Measurements from ENCODE around the gene SIVA1. TPM values are rescaled to one million over a fixed set of nuclear protein-coding genes. Genes with fewer than 3 reads are reported as not detected.

SIVA1 gene
- total RNA-seq, 1 donor from 2014 or later, result 51.7 TPM

- Histone ChIP-seq H3K36me3 (ENCODE audit: control insufficient read depth in 3 of 3, insufficient read depth in 3 of 3, low read length in 3 of 3) (peaks cover 15 to 22% (median 17%) of the 10 kb centered on the region in 3 donors), H3K27me3 (ENCODE audit: control insufficient read depth in 3 of 3, insufficient read depth in 3 of 3, low read length in 3 of 3) (no peaks in the 10 kb centered on the region), H3K4me3 (ENCODE audit: low read length in 3 of 3) (no peak overlapping the region), H3K27ac (ENCODE audit: low read depth, low read length) (peak overlapping the region; percentile 60), H3K4me1 (ENCODE audit: control insufficient read depth in 3 of 3, insufficient read depth in 3 of 3, low read length in 3 of 3) (peaks cover 38 to 58% (median 53%) of the 10 kb centered on the region in 3 donors), H3K9ac (ENCODE audit: low read depth in 1 of 3, low read length in 3 of 3) (peak overlapping the region in 2 of 3 donors; percentile 12 to 78), H3K9me3 (ENCODE audit: control insufficient read depth in 3 of 3, low read length in 3 of 3) (no peaks in the 10 kb centered on the region)
Observed at GRCh38 chr14:104719343-104719742, 33.6 kb upstream of the SIVA1 start.

- H3K4me3 ChIP-seq (ENCODE audit: low read length in 3 of 3), result peak overlapping the region in 2 of 3 donors; percentile 50 to 60
- H3K36me3 ChIP-seq (ENCODE audit: control insufficient read depth in 3 of 3, insufficient read depth in 3 of 3, low read length in 3 of 3), result peaks cover 5 to 12% (median 6%) of the 10 kb centered on the region in 3 donors
- H3K9me3 ChIP-seq (ENCODE audit: control insufficient read depth in 3 of 3, low read length in 3 of 3), result no peaks in the 10 kb centered on the region
- H3K9ac ChIP-seq (ENCODE audit: low read depth in 1 of 3, low read length in 3 of 3), result peak overlapping the region; percentile 63 to 98 (median 79)
- no peaks in the 10 kb centered on the region for H3K27me3 ChIP-seq (ENCODE audit: control insufficient read depth in 3 of 3, insufficient read depth in 3 of 3, low read length in 3 of 3)
- H3K4me1 ChIP-seq (ENCODE audit: control insufficient read depth in 3 of 3, insufficient read depth in 3 of 3, low read length in 3 of 3), result peaks cover 60 to 78% (median 72%) of the 10 kb centered on the region in 3 donors
- peak overlapping the region; percentile 98 for H3K27ac ChIP-seq (ENCODE audit: low read depth, low read length)
Observed at GRCh38 chr14:104721505-104722431, 31.2 kb upstream of the SIVA1 start.

DNA sequence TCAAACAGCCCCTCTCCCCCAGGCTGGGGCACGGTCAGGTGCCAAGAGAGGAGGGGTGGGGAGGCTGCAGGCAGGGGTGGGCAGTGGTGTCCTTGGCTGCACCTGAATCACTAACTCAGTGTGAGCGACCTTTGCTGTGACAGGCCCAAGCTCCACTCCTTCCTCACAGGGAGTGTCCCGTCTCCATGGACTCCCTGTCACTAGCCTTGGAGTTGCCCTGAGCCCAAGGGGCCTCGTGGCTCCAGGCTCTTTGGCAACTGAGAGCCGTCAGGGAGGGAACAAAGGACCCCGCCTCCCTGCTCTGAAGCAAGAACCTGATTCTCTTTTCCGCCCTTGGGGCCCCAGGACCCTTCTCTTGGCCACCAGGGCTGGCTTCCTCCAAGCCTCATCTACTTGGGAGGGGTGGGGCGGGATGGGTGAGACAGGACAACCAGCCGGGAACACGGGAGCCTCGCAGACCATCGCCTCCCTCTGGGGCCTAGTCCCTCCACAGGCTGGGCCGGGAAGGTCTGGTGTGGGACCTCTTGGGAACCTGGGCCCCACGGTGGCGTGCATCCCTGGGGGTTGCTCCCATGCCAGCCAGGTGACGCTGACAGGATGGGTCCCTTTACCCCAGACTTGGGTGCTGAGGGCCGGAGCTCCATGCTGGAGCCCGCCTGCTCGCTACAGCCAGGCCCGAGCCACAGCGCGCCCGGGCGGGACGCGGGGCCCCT lies 29.9 kb upstream of the SIVA1 start:
- Histone ChIP-seq H3K9me3 (ENCODE audit: control insufficient read depth in 3 of 3, low read length in 3 of 3) (no peaks in the 10 kb centered on the region), H3K9ac (ENCODE audit: low read depth in 1 of 3, low read length in 3 of 3) (peak overlapping the region; percentile 74 to 98 (median 91)), H3K27me3 (ENCODE audit: control insufficient read depth in 3 of 3, insufficient read depth in 3 of 3, low read length in 3 of 3) (no peaks in the 10 kb centered on the region), H3K4me3 (ENCODE audit: low read length in 3 of 3) (peak overlapping the region; percentile 48 to 86 (median 83)), H3K36me3 (ENCODE audit: control insufficient read depth in 3 of 3, insufficient read depth in 3 of 3, low read length in 3 of 3) (peaks cover 5 to 12% (median 6%) of the 10 kb centered on the region in 3 donors), H3K27ac (ENCODE audit: low read depth, low read length) (peak overlapping the region; percentile 98), H3K4me1 (ENCODE audit: control insufficient read depth in 3 of 3, insufficient read depth in 3 of 3, low read length in 3 of 3) (peaks cover 73 to 84% (median 76%) of the 10 kb centered on the region in 3 donors)

DNA sequence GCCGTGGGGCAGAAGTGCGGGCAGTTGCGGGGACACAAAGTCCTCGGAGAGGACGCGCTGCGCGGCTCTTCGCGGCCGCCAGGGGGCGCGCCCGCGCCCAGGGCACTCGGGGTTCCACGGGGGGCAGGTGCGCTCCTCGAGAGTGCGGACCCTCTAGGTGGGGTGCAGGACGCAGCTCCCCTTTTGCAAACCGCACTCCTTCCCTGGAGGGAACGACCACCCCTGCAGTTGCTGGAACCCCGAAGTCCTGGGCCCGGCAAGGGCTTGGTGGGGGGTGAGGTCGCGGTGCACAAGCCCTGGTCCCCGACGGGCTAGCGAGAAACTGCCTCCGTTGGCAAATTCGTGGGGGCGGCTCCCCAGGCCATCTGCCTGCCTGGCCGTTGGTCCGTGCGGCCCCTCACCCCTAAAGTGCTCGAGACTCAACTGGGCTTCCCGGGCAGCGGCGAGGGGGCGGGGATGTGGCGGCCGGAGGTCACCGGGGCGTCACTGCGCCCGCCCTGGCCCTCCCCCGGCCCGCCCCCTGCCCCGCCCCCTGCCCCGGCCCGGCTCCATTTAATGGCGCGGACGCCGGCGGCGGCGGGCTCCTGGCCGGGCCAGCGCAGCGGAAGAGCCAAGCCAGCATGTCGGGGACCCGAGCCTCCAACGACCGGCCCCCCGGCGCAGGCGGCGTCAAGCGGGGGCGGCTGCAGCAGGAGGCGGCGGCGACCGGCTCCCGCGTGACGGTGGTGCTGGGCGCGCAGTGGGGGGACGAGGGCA lies 29.1 kb upstream of the SIVA1 start, which contains the start of gene ADSS1:
ADSS1 (plus strand) TSS at position 579 of the 756 bp plus-strand sequence; CDS start at position 621, 42 bp downstream.
- peaks cover 73 to 84% (median 77%) of the 10 kb centered on the region in 3 donors for H3K4me1 ChIP-seq (ENCODE audit: control insufficient read depth in 3 of 3, insufficient read depth in 3 of 3, low read length in 3 of 3)
- peak within 1 kb of the TSS; percentile 98 for H3K27ac ChIP-seq (ENCODE audit: low read depth, low read length)
- H3K27me3 ChIP-seq (ENCODE audit: control insufficient read depth in 3 of 3, insufficient read depth in 3 of 3, low read length in 3 of 3), result no peaks in the 10 kb centered on the region
- no peaks in the 10 kb centered on the region for H3K9me3 ChIP-seq (ENCODE audit: control insufficient read depth in 3 of 3, low read length in 3 of 3)
- peak within 1 kb of the TSS; percentile 71 to 86 (median 83) for H3K4me3 ChIP-seq (ENCODE audit: low read length in 3 of 3)
- H3K9ac ChIP-seq (ENCODE audit: low read depth in 1 of 3, low read length in 3 of 3), result peak within 1 kb of the TSS; percentile 91 to 98 (median 92)
- peaks cover 5 to 16% (median 6%) of the 10 kb centered on the region in 3 donors for H3K36me3 ChIP-seq (ENCODE audit: control insufficient read depth in 3 of 3, insufficient read depth in 3 of 3, low read length in 3 of 3)

DNA sequence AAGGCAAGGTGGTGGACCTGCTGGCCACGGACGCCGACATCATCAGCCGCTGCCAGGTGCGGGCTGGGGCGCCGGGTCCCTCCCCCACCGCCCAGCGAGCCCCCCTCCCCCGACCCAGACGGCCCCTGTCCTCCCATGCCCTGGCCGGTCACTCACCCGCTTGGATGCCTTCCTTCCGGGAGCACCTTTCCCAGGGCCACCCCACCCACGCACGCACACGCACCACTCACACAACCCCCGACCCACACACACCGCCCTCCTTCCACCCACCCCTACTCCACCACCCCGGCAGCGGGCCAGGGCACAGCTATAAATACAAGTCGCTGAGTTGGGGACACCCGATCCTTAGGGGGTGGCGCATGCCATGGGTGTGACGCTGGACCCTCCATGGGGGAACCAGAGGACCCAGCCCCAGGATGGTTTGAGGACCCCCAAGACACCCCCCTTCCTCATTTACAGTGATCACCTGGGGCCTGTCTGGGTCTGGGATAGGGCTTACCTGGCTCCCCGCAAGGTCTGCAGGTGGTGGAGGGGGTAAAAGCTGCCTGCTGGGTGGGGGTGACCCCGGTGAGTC lies 28.5 kb upstream of the SIVA1 start:
- H3K9ac ChIP-seq (ENCODE audit: low read depth in 1 of 3, low read length in 3 of 3), result peak overlapping the region; percentile 91 to 98 (median 92)
- H3K4me1 ChIP-seq (ENCODE audit: control insufficient read depth in 3 of 3, insufficient read depth in 3 of 3, low read length in 3 of 3), result peaks cover 73 to 83% (median 75%) of the 10 kb centered on the region in 3 donors
- peak overlapping the region; percentile 71 to 83 (median 82) for H3K4me3 ChIP-seq (ENCODE audit: low read length in 3 of 3)
- peaks cover 5 to 13% (median 6%) of the 10 kb centered on the region in 3 donors for H3K36me3 ChIP-seq (ENCODE audit: control insufficient read depth in 3 of 3, insufficient read depth in 3 of 3, low read length in 3 of 3)
- peak overlapping the region; percentile 98 for H3K27ac ChIP-seq (ENCODE audit: low read depth, low read length)
- no peaks in the 10 kb centered on the region for H3K27me3 ChIP-seq (ENCODE audit: control insufficient read depth in 3 of 3, insufficient read depth in 3 of 3, low read length in 3 of 3)
- no peaks in the 10 kb centered on the region for H3K9me3 ChIP-seq (ENCODE audit: control insufficient read depth in 3 of 3, low read length in 3 of 3)

- H3K9me3 ChIP-seq (ENCODE audit: control insufficient read depth in 3 of 3, low read length in 3 of 3), result no peaks in the 10 kb centered on the region
- peaks cover 77 to 81% (median 78%) of the 10 kb centered on the region in 3 donors for H3K4me1 ChIP-seq (ENCODE audit: control insufficient read depth in 3 of 3, insufficient read depth in 3 of 3, low read length in 3 of 3)
- H3K27ac ChIP-seq (ENCODE audit: low read depth, low read length), result peak overlapping the region; percentile 98
- H3K4me3 ChIP-seq (ENCODE audit: low read length in 3 of 3), result peak overlapping the region; percentile 71 to 83 (median 82)
- H3K9ac ChIP-seq (ENCODE audit: low read depth in 1 of 3, low read length in 3 of 3), result peak overlapping the region; percentile 91 to 98 (median 92)
- H3K36me3 ChIP-seq (ENCODE audit: control insufficient read depth in 3 of 3, insufficient read depth in 3 of 3, low read length in 3 of 3), result peaks cover under 1 to 8% (median under 1%) of the 10 kb centered on the region in 3 donors
- no peaks in the 10 kb centered on the region for H3K27me3 ChIP-seq (ENCODE audit: control insufficient read depth in 3 of 3, insufficient read depth in 3 of 3, low read length in 3 of 3)
Observed at GRCh38 chr14:104724981-104725771, 27.8 kb upstream of the SIVA1 start.

- Histone ChIP-seq H3K4me3 (ENCODE audit: low read length in 3 of 3) (peak overlapping the region; percentile 71 to 83 (median 82)), H3K4me1 (ENCODE audit: control insufficient read depth in 3 of 3, insufficient read depth in 3 of 3, low read length in 3 of 3) (peaks cover 81 to 88% (median 84%) of the 10 kb centered on the region in 3 donors), H3K27me3 (ENCODE audit: control insufficient read depth in 3 of 3, insufficient read depth in 3 of 3, low read length in 3 of 3) (no peaks in the 10 kb centered on the region), H3K27ac (ENCODE audit: low read depth, low read length) (peak overlapping the region; percentile 98), H3K9ac (ENCODE audit: low read depth in 1 of 3, low read length in 3 of 3) (peak overlapping the region; percentile 91 to 98 (median 92)), H3K36me3 (ENCODE audit: control insufficient read depth in 3 of 3, insufficient read depth in 3 of 3, low read length in 3 of 3) (peaks cover 0 to 7% (median 0%) of the 10 kb centered on the region in 3 donors), H3K9me3 (ENCODE audit: control insufficient read depth in 3 of 3, low read length in 3 of 3) (no peaks in the 10 kb centered on the region)
Observed at GRCh38 chr14:104725772-104726548, 27.0 kb upstream of the SIVA1 start.
